Neural progenitor cell (in vitro differentiated cells): ENCODE results near the gene CHERP. TPM values are rescaled to one million over a fixed set of nuclear protein-coding genes. Genes with fewer than 3 reads are reported as not detected.

Experiments used
- DNase-seq: peaks from one replicate; pipeline ENCODE4 v3.0.0-alpha.2; 2016; ENCODE audit warnings: low spot score
- H2AFZ ChIP-seq: fragments of 200-600 bp; sonication (generic); replicated peaks from 2 replicates; pipeline ENCODE4 v1.6.1; 2016; ENCODE audit warnings: antibody characterized with exemption
- H3F3A ChIP-seq: fragments of 200-600 bp; sonication (generic); 2 replicates; pipeline ENCODE4 v1.6.1; 2016; ENCODE audit warnings: antibody characterized with exemption, low read depth
- H3K27ac ChIP-seq: fragments of 200-600 bp; sonication (generic); 2 replicates; pipeline ENCODE4 v1.5.1; 2016; ENCODE audit warnings: mild to moderate bottlenecking
- H3K27me3 ChIP-seq: fragments of 200-600 bp; sonication (generic); 2 replicates; pipeline ENCODE4 v1.6.1; 2016; ENCODE audit warnings: mild to moderate bottlenecking, moderate library complexity
- H3K36me3 ChIP-seq: fragments of 200-600 bp; sonication (generic); 2 replicates; pipeline ENCODE4 v1.5.1; 2016
- H3K4me1 ChIP-seq: fragments of 200-600 bp; sonication (generic); 2 replicates; pipeline ENCODE4 v1.6.1; 2016; ENCODE audit warnings: mixed run types
- H3K4me2 ChIP-seq: fragments of 200-600 bp; sonication (generic); 2 replicates; pipeline ENCODE4 v1.6.1; 2016
- H3K4me3 ChIP-seq: fragments of 200-600 bp; sonication (generic); 2 replicates; pipeline ENCODE4 v1.5.1; 2016
- H3K79me2 ChIP-seq: fragments of 200-600 bp; sonication (generic); 2 replicates; pipeline ENCODE4 v1.6.1; 2016; ENCODE audit warnings: low read depth
- H3K9ac ChIP-seq: fragments of 200-600 bp; sonication (generic); 2 replicates; pipeline ENCODE4 v1.6.1; 2016
- H3K9me3 ChIP-seq: fragments of 200-600 bp; sonication (generic); 2 replicates; pipeline ENCODE4 v1.5.1; 2016; ENCODE audit warnings: low read depth
- H4K20me1 ChIP-seq: fragments of 200-600 bp; sonication (generic); 2 replicates; pipeline ENCODE4 v1.6.1; 2016; ENCODE audit warnings: low read depth
- H3K27ac Mint-ChIP-seq: 3 replicates; pipeline ENCODE4 v1.8.0; 2021; ENCODE audit warnings: mixed read lengths
- H3K27me3 Mint-ChIP-seq: 2 replicates; pipeline ENCODE4 v1.8.0; 2022; ENCODE audit warnings: low read depth, mild to moderate bottlenecking, inconsistent platforms, moderate library complexity, mixed read lengths; ENCODE audit not compliant: insufficient read depth
- H3K36me3 Mint-ChIP-seq: 3 replicates; pipeline ENCODE4 v1.8.0; 2021; ENCODE audit warnings: mixed read lengths
- H3K4me1 Mint-ChIP-seq: 3 replicates; pipeline ENCODE4 v1.8.0; 2021; ENCODE audit warnings: mixed read lengths
- H3K4me3 Mint-ChIP-seq: 3 replicates; pipeline ENCODE4 v1.8.0; 2021; ENCODE audit warnings: mild to moderate bottlenecking, moderate library complexity, mixed read lengths
- H3K9me3 Mint-ChIP-seq: 3 replicates; pipeline ENCODE4 v1.8.0; 2020; ENCODE audit warnings: mixed read lengths
- CTCF ChIP-seq: fragments of 200-600 bp; sonication (generic); IDR thresholded peaks from 2 replicates; pipeline ENCODE4 v1.5.1; 2017; ENCODE audit warnings: antibody characterized with exemption, mild to moderate bottlenecking
- EZH2 ChIP-seq: fragments of 200-600 bp; sonication (generic); IDR thresholded peaks from 2 replicates; pipeline ENCODE4 v1.6.1; 2017; ENCODE audit warnings: antibody characterized with exemption, mild to moderate bottlenecking, moderate library complexity
- EZH2phosphoT487 ChIP-seq: fragments of 200-600 bp; sonication (generic); IDR thresholded peaks from 2 replicates; pipeline ENCODE4 v1.6.1; 2017; ENCODE audit warnings: antibody characterized with exemption
- total RNA-seq: library from RNA; depleted of rRNA; stranded (reverse); fragments of >200 nt; gene quantifications from 2 replicates; pipeline ENCODE4 v1.2.3, GENCODE V29; 2015; ENCODE audit warnings: low replicate concordance

CHERP gene
- total RNA-seq, 1 donor from 2014 or later = 5.5 TPM

- Mint-ChIP-seq H3K27ac (no peak overlapping the region), H3K4me3 (no peak overlapping the region), H3K9me3 (no peaks in the 10 kb centered on the region), H3K27me3 (no peaks in the 10 kb centered on the region), H3K36me3 (peaks cover 16% of the 10 kb centered on the region), H3K4me1 (peaks cover 6% of the 10 kb centered on the region)
- Histone ChIP-seq H3K79me2 (peaks cover 23% of the 10 kb centered on the region), H3K9me3 (no peaks in the 10 kb centered on the region), H3K27ac (no peak overlapping the region), H4K20me1 (no peaks in the 10 kb centered on the region), H3K4me3 (no peak overlapping the region), H2AFZ (no peak overlapping the region), H3K27me3 (no peaks in the 10 kb centered on the region), H3F3A (no peaks in the 10 kb centered on the region), H3K4me2 (no peak overlapping the region), H3K9ac (no peak overlapping the region), H3K4me1 (no peaks in the 10 kb centered on the region), H3K36me3 (no peaks in the 10 kb centered on the region)
- no peak for TF ChIP-seq EZH2
- no peak for TF ChIP-seq EZH2phosphoT487
- TF ChIP-seq CTCF = no peak
- no peak for DNase-seq
Observed at GRCh38 chr19:16566702-16567101, 24.5 kb upstream of the CHERP start.

DNA sequence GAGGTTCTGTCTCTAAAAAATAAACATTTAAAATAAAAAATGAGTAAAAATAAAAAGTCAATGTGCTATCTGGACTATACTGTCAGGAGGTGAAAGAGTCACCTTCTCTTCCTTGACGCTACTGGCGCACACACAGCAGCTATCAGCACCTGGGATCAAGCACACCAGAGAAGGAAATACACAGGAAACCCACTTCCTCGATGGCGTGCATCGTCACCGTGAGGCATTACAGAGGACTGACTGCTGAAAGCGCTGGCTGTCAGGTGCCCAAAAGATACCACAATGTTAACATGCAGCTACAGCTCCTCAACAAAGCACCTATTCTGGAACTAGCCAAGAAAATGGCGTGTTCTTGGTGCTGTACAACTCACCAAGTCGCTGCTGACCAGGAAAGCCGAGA is 23.9 kb upstream of the CHERP start:
- Histone ChIP-seq H4K20me1 (no peaks in the 10 kb centered on the region), H3K4me3 (no peak overlapping the region), H3K9ac (no peak overlapping the region), H3K4me2 (no peak overlapping the region), H3K79me2 (peaks cover 18% of the 10 kb centered on the region), H3K9me3 (no peaks in the 10 kb centered on the region), H3F3A (no peaks in the 10 kb centered on the region), H3K36me3 (no peaks in the 10 kb centered on the region), H3K27ac (no peak overlapping the region), H2AFZ (no peak overlapping the region), H3K4me1 (no peaks in the 10 kb centered on the region), H3K27me3 (no peaks in the 10 kb centered on the region)
- peaks cover 16% of the 10 kb centered on the region for H3K36me3 Mint-ChIP-seq
- H3K9me3 Mint-ChIP-seq = no peaks in the 10 kb centered on the region
- H3K4me3 Mint-ChIP-seq = no peak overlapping the region
- H3K4me1 Mint-ChIP-seq = peaks cover 2% of the 10 kb centered on the region
- H3K27ac Mint-ChIP-seq = no peak overlapping the region
- TF ChIP-seq EZH2phosphoT487 = no peak
- TF ChIP-seq EZH2 = no peak
- no peak for TF ChIP-seq CTCF
- no peaks in the 10 kb centered on the region for H3K27me3 Mint-ChIP-seq
- no peak for DNase-seq

DNA sequence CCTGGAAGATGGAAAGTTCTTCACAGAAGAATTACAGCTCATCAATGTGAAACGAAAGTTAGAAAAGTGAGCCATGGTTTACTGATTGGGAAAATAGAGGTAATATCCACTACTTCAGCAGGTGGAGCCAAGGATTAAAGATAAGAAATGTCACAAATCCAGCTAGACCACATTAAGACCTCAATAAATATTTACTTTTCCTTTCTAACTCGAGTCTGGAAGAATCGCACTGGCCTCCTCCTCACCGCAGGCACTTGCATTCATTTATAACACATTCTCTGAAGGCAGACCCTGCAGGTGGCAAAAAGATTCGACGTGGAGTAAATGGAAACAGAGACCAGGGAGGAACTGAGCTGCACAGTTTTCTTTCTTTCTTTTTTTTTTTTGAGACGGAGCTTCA is 22.6 kb upstream of the CHERP start:
- Mint-ChIP-seq H3K9me3 (no peaks in the 10 kb centered on the region), H3K36me3 (peaks cover 20% of the 10 kb centered on the region), H3K27ac (no peak overlapping the region), H3K4me1 (no peaks in the 10 kb centered on the region), H3K4me3 (no peak overlapping the region), H3K27me3 (no peaks in the 10 kb centered on the region)
- Histone ChIP-seq H3K4me3 (no peak overlapping the region), H3K27me3 (no peaks in the 10 kb centered on the region), H3K36me3 (no peaks in the 10 kb centered on the region), H3K79me2 (peaks cover 5% of the 10 kb centered on the region), H4K20me1 (no peaks in the 10 kb centered on the region), H3F3A (no peaks in the 10 kb centered on the region), H3K9me3 (no peaks in the 10 kb centered on the region), H3K4me2 (no peak overlapping the region), H3K27ac (no peak overlapping the region), H2AFZ (no peak overlapping the region), H3K9ac (no peak overlapping the region), H3K4me1 (no peaks in the 10 kb centered on the region)
- TF ChIP-seq EZH2 (no peak), EZH2phosphoT487 (no peak), CTCF (no peak)
- DNase-seq = no peak

GRCh38 chr19:16562608-16563025 is 20.4 kb upstream of the CHERP start:
- H3K4me2 ChIP-seq = no peak overlapping the region

More at GRCh38 chr19:16562608-16563025, 20.4 kb upstream of the CHERP start:
- Histone ChIP-seq H3K4me1 (no peaks in the 10 kb centered on the region), H3K27me3 (no peaks in the 10 kb centered on the region), H2AFZ (no peak overlapping the region), H3K4me3 (no peak overlapping the region), H3K9me3 (no peaks in the 10 kb centered on the region), H4K20me1 (no peaks in the 10 kb centered on the region), H3K79me2 (no peaks in the 10 kb centered on the region), H3F3A (no peaks in the 10 kb centered on the region), H3K27ac (no peak overlapping the region), H3K36me3 (no peaks in the 10 kb centered on the region), H3K9ac (no peak overlapping the region)
- no peak for DNase-seq
- Mint-ChIP-seq H3K9me3 (no peaks in the 10 kb centered on the region), H3K4me1 (no peaks in the 10 kb centered on the region), H3K27ac (no peak overlapping the region), H3K36me3 (peaks cover 25% of the 10 kb centered on the region), H3K27me3 (no peaks in the 10 kb centered on the region), H3K4me3 (no peak overlapping the region)
- TF ChIP-seq EZH2phosphoT487 = no peak
- TF ChIP-seq CTCF = no peak
- no peak for TF ChIP-seq EZH2
